ENCODE measurements around the gene ATG5. TPM values are rescaled to one million over a fixed set of nuclear protein-coding genes. Genes with fewer than 3 reads are reported as not detected.

The ATG5 gene
- total and polyA plus RNA-seq, 2 donors from 2014 or later, result 26.5 to 31.6 TPM

DNA sequence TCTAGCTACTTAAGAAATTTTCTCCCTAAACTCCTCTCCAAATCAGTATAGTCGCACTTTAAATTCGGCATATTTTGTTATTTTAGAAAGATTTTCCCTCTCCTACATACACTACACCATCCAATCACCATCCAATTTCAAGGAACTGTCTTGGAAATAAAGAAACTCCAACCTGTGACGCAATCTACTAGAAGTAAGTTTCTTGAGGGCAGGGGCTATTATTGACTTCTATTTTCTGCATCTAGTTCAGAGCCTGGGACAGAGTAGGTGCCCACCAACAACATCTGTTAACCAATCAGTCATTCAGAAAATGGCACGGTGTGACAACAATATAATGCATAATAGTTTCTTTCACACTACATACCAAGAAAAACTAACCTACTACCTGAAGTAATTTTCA, 3.6 kb downstream of the ATG5 start:
- Histone ChIP-seq H3K4me1 (ENCODE audit: control insufficient read depth in 2 of 3, insufficient read depth in 2 of 3, low read depth in 1 of 3, low read length in 3 of 3) (peaks cover 3 to 12% (median 5%) of the 10 kb centered on the region in 3 donors), H3K9ac (ENCODE audit: low read length in 3 of 3) (no peak overlapping the region), H3K4me3 (ENCODE audit: low read length in 3 of 3) (no peak overlapping the region), H3K9me3 (ENCODE audit: control insufficient read depth in 2 of 3, insufficient read depth in 1 of 3, low read length in 3 of 3) (no peaks in the 10 kb centered on the region), H3K27me3 (ENCODE audit: control insufficient read depth, insufficient read depth, low read length) (no peaks in the 10 kb centered on the region), H3K27ac (ENCODE audit: low read depth in 2 of 2, low read length in 2 of 2) (no peak overlapping the region), H3K36me3 (ENCODE audit: control insufficient read depth in 2 of 3, insufficient read depth in 3 of 3, low read length in 3 of 3) (no peaks in the 10 kb centered on the region)
- FAIRE-seq (no peak), DNase-seq (no peak)
- TF ChIP-seq, protein P1, sequence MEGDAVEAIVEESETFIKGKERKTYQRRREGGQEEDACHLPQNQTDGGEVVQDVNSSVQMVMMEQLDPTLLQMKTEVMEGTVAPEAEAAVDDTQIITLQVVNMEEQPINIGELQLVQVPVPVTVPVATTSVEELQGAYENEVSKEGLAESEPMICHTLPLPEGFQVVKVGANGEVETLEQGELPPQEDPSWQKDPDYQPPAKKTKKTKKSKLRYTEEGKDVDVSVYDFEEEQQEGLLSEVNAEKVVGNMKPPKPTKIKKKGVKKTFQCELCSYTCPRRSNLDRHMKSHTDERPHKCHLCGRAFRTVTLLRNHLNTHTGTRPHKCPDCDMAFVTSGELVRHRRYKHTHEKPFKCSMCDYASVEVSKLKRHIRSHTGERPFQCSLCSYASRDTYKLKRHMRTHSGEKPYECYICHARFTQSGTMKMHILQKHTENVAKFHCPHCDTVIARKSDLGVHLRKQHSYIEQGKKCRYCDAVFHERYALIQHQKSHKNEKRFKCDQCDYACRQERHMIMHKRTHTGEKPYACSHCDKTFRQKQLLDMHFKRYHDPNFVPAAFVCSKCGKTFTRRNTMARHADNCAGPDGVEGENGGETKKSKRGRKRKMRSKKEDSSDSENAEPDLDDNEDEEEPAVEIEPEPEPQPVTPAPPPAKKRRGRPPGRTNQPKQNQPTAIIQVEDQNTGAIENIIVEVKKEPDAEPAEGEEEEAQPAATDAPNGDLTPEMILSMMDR (IDR thresholded peaks at IDR 0.05; ENCODE audit: borderline replicate concordance, extremely low read depth, insufficient read depth), result no peak
- intact Hi-C loops (cut with DNase I), result no loop called here

DNA sequence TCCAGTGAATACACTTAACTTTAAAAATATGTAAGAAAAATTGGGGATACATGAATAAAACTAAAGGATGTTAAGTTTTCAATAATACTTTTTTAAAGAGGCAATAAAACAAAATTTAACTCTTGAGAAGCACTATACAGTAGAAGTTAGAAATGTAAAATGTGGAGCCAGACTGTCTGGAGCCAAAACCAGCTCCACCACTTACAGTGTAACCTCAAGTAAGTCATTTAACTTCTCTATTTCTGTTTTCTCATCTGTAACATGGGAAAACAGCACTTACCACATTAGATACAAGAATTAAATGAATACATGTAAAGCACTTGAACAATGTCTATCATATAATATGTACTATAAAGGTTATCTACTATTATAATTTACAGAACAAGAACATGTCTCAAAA, 6.7 kb downstream of the ATG5 start:
- Histone ChIP-seq H3K36me3 (ENCODE audit: control insufficient read depth in 2 of 3, insufficient read depth in 3 of 3, low read length in 3 of 3) (peaks cover 0 to 7% (median 5%) of the 10 kb centered on the region in 3 donors), H3K27me3 (ENCODE audit: control insufficient read depth, insufficient read depth, low read length) (no peaks in the 10 kb centered on the region), H3K4me1 (ENCODE audit: control insufficient read depth in 2 of 3, insufficient read depth in 2 of 3, low read depth in 1 of 3, low read length in 3 of 3) (peaks cover 0 to 5% (median 0%) of the 10 kb centered on the region in 3 donors), H3K9ac (ENCODE audit: low read length in 3 of 3) (no peak overlapping the region), H3K4me3 (ENCODE audit: low read length in 3 of 3) (no peak overlapping the region), H3K27ac (ENCODE audit: low read depth in 2 of 2, low read length in 2 of 2) (no peak overlapping the region), H3K9me3 (ENCODE audit: control insufficient read depth in 2 of 3, insufficient read depth in 1 of 3, low read length in 3 of 3) (no peaks in the 10 kb centered on the region)
- intact Hi-C loops (cut with DNase I), result no loop called here
- no peak for DNase-seq
- TF ChIP-seq, protein P1 (IDR thresholded peaks at IDR 0.05; ENCODE audit: borderline replicate concordance, extremely low read depth, insufficient read depth), result no peak
- no peak for FAIRE-seq

DNA sequence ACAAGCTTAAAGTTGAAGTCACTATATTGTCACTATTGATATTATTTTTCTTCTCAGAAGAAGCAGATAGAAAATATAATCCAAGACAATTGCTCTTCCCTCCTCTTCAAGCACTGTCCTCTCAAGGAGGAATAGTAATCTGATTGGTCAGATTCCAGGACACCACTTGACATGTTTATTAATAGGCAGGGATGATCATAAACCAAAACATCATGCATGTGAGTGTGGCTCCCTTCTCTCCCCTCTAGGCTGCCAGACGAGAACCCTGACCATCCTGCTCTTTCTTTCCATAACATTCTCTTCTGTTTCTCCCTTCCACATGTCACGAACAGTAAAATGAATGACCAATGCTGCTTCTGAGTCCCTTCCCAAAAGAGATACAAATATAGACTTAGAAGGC, 7.5 kb downstream of the ATG5 start:
- H3K27me3 ChIP-seq (ENCODE audit: control insufficient read depth, insufficient read depth, low read length), result no peaks in the 10 kb centered on the region
- intact Hi-C loops (cut with DNase I), result no loop called here
- H3K27ac ChIP-seq (ENCODE audit: low read depth in 2 of 2, low read length in 2 of 2), result no peak overlapping the region
- peaks cover 0 to 7% (median 6%) of the 10 kb centered on the region in 3 donors for H3K36me3 ChIP-seq (ENCODE audit: control insufficient read depth in 2 of 3, insufficient read depth in 3 of 3, low read length in 3 of 3)
- DNase-seq, result no peak
- no peak overlapping the region for H3K9ac ChIP-seq (ENCODE audit: low read length in 3 of 3)
- H3K4me3 ChIP-seq (ENCODE audit: low read length in 3 of 3), result no peak overlapping the region
- H3K9me3 ChIP-seq (ENCODE audit: control insufficient read depth in 2 of 3, insufficient read depth in 1 of 3, low read length in 3 of 3), result no peaks in the 10 kb centered on the region
- TF ChIP-seq, protein P1 (IDR thresholded peaks at IDR 0.05; ENCODE audit: borderline replicate concordance, extremely low read depth, insufficient read depth), result no peak
- no peaks in the 10 kb centered on the region for H3K4me1 ChIP-seq (ENCODE audit: control insufficient read depth in 2 of 3, insufficient read depth in 2 of 3, low read depth in 1 of 3, low read length in 3 of 3)
- no peak for FAIRE-seq

DNA sequence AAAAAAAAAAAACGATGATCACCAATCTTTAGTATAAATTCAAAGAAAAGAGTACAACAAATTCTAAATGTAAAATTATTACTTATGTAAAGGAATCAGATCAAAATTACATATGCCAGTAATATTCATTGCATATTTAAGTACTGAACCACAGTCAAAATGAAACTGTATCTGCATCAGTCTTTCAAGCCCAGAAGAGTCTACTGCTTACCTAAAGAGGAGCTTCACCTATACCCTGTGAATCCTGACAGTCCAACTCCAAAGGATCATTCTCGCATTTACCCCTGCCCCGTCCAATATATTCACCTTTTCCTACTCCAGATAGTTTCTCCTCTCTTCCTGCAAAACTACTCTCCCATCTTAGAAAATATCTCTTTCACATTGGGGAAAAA, 9.2 kb downstream of the ATG5 start:
- Histone ChIP-seq H3K9ac (ENCODE audit: low read length in 3 of 3) (no peak overlapping the region), H3K27ac (ENCODE audit: low read depth in 2 of 2, low read length in 2 of 2) (no peak overlapping the region), H3K27me3 (ENCODE audit: control insufficient read depth, insufficient read depth, low read length) (no peaks in the 10 kb centered on the region), H3K4me3 (ENCODE audit: low read length in 3 of 3) (no peak overlapping the region), H3K9me3 (ENCODE audit: control insufficient read depth in 2 of 3, insufficient read depth in 1 of 3, low read length in 3 of 3) (no peaks in the 10 kb centered on the region), H3K4me1 (ENCODE audit: control insufficient read depth in 2 of 3, insufficient read depth in 2 of 3, low read depth in 1 of 3, low read length in 3 of 3) (no peaks in the 10 kb centered on the region), H3K36me3 (ENCODE audit: control insufficient read depth in 2 of 3, insufficient read depth in 3 of 3, low read length in 3 of 3) (peaks cover 0 to 8% (median 7%) of the 10 kb centered on the region in 3 donors)
- DNase-seq (no peak), FAIRE-seq (no peak)
- intact Hi-C loops (cut with DNase I), result no loop called here
- TF ChIP-seq, protein P1 (IDR thresholded peaks at IDR 0.05; ENCODE audit: borderline replicate concordance, extremely low read depth, insufficient read depth), result no peak

All from kidney (tissue), 14 donors.